Stimulated activated CD8-positive, alpha-beta memory T cell treated with anti-CD3 and anti-CD28 coated beads, Interleukin-4, amount 100 ng/mL, for 24 hours (primary cell): Measurements from ENCODE around the gene TBCD.

Experiments used
- DNase-seq: peaks from one replicate; pipeline ENCODE4 v3.0.0-alpha.2; 2020; ENCODE audit warnings: low read depth

Gene TBCD

DNA sequence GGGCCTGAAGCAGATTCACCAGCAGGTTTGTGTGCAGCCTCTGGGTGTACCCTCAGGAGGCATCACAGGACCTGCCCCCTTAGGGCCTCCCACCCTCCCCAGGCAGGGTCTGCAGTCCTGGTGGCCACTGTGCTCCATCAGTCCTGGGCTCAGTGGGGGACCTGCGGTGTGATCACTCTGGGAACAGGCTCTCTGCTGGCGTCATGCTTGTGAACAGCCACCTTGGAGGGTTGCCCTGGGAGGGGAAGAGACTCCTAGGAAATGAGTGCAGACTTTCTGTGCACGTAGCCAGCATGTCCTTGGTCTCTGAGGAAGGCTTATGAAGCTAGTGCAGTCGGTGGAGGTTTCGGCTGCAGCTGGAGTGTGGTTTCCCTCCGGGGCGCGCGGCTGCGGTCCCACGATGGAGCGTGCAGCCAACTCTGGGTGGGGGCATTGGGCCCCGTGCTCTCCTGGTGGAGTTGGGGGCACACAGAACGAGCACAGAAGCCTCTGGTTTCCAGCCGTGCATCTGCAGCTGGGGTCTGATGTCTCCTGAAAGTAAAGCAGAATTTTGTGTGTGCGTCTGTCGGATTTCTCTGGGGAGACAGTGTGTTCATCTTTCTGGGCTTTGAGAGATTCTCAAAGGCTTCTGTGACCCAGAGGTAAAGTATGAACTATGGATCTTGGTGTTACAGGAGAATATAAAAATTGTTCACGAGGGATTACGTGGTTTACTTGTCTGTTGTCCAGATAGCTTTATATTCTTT, 156.1 kb downstream of the TBCD start:
- DNase-seq, result no peak

DNA sequence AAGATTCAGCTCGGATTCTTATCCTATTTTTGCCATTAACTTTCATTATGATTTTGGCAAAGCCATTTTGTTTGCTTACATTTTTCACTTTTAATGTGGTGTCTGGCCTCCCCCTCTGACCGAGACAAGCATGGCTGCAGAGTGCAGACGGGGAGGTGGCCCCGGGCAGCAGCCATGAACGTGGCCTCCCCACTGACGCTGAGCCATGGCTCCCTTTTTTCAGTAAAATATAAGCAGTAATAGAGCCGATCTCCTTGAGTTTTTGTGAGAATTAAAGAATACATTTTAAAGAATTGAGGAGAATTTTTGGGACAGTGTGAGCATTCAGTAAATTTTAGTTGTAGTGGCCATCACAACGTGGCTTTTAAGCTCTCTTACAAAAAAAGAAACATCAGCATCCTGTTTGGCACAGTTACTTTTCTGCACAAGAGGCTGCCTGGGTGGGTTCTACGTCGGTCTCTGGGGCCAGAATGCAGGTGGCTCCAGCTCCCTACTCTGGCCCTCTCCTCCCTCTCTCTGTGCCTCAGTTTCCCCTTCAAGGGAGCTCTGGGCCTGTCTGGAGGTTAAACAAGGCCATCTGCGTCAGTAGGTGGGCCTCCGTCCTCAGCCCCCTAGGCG, 156.8 kb downstream of the TBCD start:
- DNase-seq, result no peak

DNA sequence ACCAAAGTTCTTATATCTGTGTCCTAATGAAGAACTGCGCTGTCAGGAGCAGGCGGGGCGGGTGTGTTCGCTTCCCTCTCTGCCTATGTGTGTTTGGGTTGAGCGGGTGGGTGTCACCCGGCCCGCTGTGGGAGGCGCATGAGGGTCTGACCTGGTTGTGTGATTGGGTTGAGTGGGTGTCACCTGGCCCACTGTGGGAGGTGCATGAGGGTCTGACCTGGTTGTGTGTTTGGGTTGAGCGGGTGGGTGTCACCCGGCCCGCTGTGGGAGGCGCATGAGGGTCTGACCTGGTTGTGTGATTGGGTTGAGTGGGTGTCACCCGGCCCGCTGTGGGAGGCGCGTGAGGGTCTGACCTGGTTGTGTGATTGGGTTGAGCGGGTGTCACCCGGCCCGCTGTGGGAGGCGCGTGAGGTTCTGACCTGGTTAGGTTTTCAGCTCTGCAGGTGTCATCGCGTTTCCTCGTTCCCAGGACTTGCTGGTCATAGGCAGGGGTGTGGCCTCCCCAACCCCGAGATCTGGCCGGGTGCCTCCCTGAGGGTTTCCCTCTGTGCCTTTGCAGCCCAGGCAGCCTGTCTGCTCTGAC, 157.5 kb downstream of the TBCD start:
- peak; percentile 30 for DNase-seq

DNA sequence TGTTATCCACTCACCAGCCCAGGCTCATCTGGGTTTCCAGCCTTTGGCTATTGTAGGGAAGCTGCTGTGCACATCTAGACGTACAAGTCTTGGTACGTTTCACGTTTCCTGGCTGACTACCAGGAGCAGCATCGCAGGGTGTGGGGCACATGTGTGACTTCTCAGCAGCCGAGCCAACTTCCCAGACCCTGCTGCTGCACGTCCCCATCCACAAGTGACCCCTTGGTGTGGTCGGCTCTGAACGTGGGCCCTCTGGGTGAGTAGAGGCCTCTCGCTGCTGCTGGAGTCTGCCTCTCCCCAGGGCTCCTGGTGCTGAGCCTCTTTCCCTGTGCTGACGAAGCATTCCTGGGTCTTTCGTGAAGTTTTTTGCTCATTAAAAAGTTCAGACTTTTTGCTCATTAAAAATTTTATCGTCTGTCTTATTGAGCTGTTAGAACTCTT, 158.2 kb downstream of the TBCD start:
- no peak for DNase-seq

DNA sequence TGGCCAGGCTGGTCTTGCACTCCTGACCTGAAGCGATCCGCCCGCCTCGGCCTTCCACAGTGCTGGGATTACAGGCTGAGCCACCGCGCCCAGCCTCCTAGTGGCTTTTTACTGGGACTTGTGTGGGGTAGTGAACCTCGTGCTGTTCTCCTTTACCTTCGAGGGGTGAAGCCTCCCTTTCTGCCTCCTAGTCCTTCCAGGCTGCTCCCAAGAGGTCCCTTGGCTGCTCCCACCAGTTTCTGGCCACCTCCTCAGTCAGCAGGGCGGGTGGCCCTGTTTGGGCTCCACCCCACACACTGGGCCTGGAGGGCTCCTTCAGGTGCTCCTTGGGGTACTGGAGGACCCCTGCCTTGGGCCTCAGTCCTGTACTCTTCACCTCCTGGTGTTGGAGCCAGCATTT, 158.9 kb downstream of the TBCD start:
- no peak for DNase-seq

DNA sequence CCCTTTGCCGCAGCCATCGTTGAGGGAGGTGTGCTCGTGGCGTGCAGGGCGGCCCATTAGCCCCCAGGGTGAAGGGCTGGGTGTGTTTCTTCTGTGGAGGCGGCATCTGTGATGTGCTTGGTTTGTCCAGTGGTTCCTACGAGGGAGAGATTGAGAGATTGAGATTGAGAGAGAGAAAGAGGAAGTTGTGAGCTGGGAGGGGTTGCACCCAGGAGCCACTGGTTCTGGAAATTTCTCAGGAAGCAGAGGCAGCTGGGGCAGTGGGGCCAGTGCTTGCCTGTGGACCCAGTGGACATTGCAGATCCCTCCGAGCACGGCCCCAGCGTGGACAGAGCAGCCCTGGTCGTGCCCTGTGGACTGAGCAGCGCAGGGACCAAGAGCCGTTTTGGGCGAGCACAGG, 160.0 kb downstream of the TBCD start:
- no peak for DNase-seq

DNA sequence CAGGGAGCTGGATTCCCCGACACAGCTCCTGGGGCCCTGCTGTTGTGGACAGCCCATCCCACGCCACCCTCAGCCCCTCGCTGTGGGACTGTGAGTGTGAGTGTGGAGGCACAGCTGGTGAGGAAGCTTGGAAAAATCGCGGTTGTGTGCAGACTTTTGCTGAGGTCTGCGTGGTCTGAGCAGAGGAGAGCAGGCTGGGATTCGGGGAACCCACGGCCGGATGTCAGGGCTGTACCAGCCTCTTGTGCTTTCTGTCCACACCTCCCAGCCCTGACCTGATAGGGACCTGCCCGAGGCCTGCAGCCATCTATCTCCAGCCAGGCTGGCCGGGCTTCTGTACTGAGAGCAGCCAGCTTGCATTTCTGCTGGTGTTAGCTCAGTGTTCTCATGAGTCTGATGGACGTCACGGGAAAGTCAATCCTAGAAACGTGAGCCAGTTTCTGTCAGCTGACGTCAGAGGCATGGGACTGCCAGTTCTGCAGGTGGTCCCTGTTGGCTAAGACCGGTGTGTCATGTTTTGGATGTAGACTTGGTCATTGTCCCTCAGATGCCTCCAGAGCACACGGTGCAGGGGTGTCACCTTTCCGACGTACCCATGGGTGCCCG, 160.7 kb downstream of the TBCD start:
- DNase-seq, result no peak

DNA sequence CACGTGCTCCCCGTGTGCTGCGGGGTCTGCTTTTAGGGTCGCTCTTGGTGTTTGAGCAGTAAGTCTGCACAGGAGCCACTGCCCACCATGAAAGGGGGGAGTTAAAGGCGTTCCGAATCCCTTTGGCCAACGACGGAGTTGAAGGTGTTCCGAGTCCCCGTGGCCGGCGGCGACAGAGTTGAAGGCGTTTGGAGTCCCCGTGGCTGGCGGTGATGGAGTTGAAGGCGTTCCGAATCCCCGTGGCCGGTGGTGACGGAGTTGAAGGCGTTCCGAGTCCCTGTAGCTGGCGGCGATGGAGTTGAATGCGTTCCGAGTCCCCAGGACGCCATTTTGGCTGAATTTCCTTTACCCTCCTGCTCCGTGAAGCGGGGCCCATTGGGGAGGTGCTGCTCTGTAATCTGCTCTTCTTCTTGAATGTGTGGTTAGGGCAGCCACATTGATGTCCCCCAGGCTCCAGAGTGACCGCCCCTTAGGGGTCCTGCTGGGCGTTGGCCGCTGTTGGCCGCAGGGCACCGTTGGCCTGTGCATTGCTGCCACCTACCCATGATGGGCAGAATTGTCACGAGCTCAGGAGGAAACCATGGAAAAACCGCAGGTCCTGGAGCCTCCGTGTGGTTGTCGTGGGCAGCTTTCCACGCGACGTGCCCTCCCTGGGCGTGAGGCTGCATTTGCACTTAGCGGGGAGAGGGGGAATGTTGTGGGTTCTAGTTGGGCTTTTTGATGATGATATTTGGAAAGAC, 161.6 kb downstream of the TBCD start:
- DNase-seq, result no peak

DNA sequence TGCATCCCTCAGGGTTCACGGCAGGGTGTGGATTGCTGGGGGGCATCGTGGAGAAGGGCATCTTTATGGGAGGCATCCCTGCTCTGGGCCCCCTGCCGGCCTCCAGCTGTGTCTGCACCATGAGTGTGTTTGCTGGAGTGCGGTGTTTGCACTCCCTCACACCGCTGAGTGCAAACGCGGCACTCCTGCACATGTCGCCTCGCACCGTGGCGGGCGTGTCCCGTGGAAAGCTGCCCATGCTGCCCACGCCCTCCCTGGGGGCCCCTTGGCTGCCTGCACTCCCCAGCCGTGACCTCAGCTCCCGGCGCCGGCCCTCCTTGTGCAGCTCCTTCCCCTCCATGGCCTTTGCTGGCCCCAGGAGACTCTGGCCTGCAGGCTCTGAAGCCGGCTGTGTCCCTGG, 162.5 kb downstream of the TBCD start:
- no peak for DNase-seq

DNA sequence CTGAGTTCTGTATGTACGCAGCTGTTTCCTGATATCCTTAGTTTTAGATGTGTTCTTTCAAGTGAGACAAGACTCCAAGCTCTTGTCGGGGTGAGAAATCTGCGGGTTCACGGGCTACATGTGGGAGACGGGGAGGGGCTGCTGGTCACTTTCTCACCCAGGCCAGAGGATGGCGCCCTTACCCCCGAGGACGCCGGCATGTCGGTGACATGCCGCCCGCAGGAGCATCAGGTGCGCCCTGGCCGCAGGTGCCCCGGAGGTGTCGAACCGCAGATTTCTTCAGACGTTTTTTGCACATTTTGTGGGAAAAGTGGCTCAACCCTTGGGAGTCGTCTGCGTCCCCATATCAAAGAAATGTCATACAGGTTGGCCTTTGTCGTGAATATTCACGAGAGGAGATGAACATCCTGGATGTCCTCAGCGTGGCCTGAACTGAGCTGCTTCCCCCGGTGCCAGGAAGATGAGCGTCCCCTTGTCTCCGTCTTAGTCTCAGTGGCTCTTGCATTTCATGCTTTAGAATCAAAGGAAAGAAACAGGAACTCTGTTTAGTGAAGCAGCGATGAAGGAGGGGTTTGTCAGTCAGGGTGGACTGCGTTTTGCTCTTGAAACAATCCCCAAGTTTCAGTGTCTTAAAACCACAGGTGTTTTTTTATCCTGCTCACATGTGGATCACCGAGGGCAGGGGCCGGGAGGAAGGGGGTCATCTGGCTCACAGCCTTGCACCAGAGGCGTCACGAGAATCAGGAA, 163.3 kb downstream of the TBCD start:
- DNase-seq, result no peak

DNA sequence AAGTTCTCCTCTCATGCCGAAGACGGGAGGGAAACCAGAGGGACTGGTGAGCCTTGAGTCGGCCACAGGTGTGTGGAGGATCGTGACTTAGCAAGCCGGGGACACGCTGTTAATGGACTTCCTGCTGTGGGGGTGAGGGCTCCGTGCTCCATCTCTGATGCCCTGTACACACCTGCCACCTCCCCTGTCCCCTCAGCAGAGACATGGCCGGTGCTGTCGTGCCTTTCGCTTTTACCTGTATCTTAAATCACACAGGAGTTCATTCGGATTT, 163.8 kb downstream of the TBCD start:
- DNase-seq, result no peak

DNA sequence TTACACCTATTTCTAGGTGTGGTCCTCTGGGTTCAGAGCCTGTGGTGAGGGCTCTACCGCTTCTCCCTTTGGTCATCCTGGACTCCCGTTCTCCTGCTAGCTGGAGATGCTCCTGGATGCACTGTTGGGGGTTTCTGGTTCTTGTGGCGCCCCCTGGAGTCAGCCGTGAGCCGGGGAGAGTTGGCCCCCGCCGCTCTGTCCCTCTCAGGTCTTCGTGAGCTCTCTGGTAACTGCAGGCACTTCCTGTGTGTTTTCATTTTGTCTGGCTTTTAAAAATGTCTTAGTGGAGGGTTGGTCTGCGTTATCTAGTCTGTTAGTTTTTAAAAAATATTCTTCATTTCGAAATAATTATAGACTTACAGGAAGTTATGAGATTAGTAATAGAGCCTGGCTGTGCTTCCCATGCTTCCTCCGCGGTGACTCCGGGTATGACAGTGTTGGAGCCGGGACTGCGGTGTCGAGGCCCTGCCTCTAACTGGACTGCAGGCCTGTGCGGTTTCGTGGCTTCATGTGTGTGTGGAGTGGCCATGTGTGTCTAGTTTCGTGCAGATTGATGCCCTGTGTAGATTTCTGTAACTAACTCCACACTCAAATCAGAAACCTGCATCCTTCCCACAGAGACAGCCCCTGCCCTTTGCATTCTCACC, 166.0 kb downstream of the TBCD start:
- DNase-seq, result no peak

DNA sequence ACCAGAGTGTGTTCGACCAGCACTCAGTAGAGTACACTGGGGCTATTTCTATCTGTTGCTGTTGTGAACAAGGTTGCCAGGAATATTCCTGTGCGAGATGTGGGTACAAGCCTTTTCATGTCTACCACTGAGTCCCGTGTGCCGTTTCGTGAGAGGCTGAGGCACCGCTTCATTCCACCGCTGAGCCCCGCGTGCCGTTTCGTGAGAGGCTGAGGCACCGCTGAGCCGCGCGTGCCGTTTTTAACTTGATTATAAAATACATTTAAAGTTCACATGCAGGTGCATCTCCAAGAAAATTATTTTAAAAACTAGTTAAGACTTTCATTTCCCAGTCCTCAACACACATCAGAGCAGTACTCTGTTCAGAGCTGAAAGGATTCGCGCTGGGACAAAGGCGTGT, 166.6 kb downstream of the TBCD start:
- no peak for DNase-seq

DNA sequence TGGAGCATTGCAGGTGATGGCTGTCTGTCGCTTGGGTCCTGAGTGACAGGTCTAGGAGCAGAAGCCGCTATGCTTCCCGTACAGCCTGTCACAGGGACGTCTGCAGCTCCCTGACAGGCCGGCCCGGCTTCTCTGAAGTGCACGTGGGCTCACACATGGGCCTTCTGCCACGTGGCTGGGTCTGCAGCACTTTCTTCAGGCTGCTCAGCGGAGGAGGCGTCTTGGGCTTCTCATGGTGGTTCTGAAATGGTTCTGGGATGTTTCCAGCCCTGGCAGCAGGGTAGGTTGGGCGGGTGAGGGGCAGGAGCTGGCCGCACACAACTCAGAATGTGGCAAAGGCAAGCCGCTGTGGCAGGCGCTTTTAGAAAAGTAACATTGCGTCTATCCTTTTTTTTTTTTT, 168.3 kb downstream of the TBCD start:
- no peak for DNase-seq

DNA sequence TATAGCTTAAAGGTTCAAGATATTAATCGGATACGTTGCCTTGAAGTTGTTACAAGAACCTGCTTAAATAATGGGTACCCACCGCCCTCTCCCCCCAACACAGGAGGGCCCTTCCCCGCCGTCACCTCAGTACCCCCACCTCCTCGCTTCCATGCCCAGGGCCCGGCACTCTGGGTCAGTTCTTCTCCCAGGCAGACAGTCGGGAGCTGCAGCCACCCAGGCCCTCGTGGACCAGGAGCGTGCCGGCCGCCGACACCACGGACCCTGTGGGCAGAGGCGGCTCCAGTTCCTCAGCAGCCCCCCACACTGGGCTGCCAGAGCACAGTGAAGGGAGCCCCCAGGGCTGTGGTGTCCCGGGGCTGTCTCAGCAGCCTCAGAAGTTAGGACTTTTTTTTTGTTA, 168.8 kb downstream of the TBCD start:
- DNase-seq, result no peak

DNA sequence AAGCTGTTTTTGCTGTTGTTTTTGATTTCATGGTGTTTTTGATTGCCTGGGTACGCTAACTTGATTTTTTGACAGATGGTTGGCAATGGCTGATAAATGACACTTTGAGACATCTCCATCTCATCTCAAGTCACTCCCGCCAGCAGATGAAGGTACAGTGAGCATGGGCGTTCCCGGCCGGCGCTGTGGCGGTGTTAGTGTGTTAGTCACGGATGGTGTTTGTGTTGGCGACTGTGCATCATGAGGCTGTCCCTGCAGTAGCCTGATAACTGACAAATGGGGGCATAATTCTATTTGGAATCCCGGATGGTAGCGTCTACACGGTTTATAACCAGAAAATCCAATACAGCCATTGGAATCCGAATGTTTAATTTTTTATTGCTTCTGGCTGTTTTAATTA, 169.6 kb downstream of the TBCD start:
- DNase-seq, result no peak

DNA sequence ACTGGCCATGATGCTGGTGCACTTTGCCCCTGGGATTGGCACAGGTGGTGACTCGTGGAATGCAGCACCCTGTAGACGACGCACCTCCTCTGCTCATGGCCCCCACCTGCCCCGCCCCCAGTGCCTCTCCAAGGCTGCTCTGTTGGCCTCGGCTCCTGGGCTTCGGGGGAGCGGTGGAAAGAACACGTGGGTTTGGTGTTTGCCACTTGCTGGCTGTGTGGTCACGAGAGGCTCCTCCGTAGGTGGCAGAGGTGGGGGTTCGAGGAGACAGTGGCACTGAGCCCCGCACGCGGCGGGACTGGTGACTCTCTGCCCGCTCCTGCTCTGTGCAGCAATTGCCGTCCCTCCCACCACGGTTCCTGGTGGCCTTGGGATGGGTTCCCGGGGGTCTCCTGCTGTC, 170.8 kb downstream of the TBCD start:
- DNase-seq, result no peak

DNA sequence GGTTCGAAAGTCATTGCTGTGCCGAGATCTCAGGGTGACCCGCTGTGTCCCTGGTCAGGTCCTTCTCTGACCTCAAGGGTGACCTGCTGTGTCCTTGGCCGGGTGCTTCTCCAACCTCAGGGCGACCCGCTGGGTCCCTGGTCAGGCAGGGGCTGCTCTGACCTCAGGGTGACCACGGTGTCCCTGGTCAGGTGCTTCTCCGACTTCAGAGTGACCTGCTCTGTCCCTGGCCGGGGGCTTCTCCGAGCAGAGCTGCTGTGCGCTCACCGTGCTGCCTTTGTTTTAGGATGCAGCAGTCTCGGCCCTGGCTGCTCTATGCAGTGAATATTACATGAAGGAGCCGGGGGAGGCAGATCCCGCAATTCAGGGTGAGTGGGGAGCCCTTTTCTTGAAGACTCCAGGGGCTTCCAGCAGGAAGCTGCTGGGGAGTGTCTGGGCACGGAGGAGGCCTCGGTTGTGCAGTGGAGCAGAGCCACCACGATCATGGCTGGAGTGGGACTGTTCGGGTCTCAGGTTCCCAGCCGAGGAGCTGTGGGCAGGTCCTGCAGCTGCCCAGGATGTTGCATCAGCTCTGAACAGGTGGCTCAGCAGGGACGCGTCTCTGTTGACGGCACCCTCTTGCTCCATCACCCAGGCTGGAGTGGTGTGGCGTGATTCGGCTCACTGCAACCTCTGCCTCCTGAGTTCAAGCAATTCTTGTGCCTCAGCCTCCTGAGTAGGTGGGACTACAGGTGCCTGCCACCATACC, 171.7 kb downstream of the TBCD start:
- DNase-seq, result no peak

DNA sequence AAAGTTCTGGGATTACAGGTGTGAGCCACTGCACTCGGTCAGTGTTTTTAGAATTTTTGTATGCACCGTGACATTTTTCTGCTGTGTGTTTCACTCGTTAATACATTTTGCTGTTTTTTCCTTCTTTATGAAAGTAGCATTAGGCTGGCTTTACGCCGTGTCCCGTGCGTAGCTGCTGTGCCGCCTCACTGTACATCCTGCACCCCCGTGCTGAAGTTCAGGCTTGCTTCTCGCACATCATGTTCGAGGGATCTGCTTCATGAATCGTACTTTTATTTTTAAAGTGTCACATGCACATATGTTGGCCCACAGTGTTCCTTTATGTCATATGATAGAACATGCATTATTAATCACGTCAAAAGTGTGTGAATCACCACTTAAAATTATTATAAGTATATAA, 172.3 kb downstream of the TBCD start:
- no peak for DNase-seq

DNA sequence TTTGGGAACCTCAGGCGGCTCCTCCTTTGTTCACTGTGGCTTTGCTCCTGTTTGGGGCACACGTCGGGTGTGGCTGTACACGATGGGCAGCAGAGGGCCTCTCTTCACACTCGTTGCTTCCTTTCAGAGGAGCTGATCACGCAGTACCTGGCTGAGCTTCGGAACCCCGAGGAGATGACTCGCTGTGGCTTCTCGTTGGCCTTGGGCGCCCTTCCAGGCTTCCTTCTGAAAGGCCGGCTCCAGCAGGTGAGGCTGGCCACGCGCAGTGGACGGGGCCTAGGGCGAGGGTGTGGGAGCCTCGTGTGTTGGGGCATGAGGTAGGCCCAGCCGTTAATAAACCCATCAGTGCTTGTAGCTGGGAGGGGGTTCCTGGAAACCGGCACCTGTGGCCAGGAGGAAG, 172.9 kb downstream of the TBCD start:
- no peak for DNase-seq

DNA sequence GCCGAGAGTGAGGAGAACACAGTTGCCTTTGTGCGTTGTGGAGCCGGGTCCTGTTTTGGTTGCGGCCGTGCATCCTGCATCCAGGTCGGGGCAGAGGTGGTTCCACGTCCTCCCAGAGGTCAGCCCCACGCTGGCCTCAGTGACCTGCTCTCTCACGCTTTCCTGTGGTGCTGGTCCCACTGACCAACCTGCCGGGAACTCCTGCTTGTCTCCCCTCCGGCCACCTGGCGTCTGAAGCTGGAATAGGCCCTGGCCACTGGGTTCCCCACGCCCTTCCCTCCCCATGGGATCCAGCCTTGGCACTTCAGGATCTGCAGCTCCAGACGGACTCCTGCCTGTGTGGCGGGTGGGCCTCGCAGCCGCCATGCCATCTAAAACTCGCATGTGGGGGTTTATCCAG, 173.5 kb downstream of the TBCD start:
- no peak for DNase-seq
